Bronchial epithelial cell (primary cell): ENCODE data around the gene BRD2. TPM values are rescaled to one million over a fixed set of nuclear protein-coding genes. Genes with fewer than 3 reads are reported as not detected.

Experiments
- DNase-seq: peaks from one replicate; pipeline ENCODE4 v3.0.0-alpha.2; 2010; ENCODE audit warnings: low read depth
- FAIRE-seq: peaks from 2 replicates; lab custom pipeline; 2011; peaks lifted over from hg19 to GRCh38; lab: Jason Lieb, UNC
- H3K27me3 ChIP-seq: 2 replicates; pipeline ENCODE4 v1.5.1; 2011; ENCODE audit warnings: low read length; ENCODE audit not compliant: control insufficient read depth, insufficient read depth
- H3K36me3 ChIP-seq: 2 replicates; pipeline ENCODE4 v1.5.1; 2011; ENCODE audit warnings: low read length; ENCODE audit not compliant: control insufficient read depth, insufficient read depth
- H3K4me3 ChIP-seq: 2 replicates; pipeline ENCODE4 v1.5.1; 2011; ENCODE audit warnings: mild to moderate bottlenecking, low read depth, low read length, control low read depth
- CTCF ChIP-seq: IDR thresholded peaks from 2 replicates; pipeline ENCODE4 v1.5.1; 2011; ENCODE audit warnings: mild to moderate bottlenecking, moderate library complexity, low read length, control low read depth, inconsistent platforms; ENCODE audit not compliant: insufficient read depth, severe bottlenecking
- total RNA-seq: library from RNA; depleted of rRNA; stranded (reverse); fragments of >200 nt; gene quantifications from 2 replicates; pipeline ENCODE4 v1.2.1, GENCODE V29; 2014

The BRD2 gene
- total RNA-seq, 1 donor from 2014 or later = 57.1 TPM

- no peaks in the 10 kb centered on the region for H3K27me3 ChIP-seq
- H3K4me3 ChIP-seq = peak overlapping the region; percentile 96
- TF ChIP-seq CTCF = no peak
- peaks cover 39% of the 10 kb centered on the region for H3K36me3 ChIP-seq
- no peak for DNase-seq
- FAIRE-seq = no peak
Measured at GRCh38 chr6:32972353-32973143, 4.2 kb downstream of the BRD2 start.

- TF ChIP-seq CTCF = no peak
- no peak for FAIRE-seq
- H3K27me3 ChIP-seq = no peaks in the 10 kb centered on the region
- H3K4me3 ChIP-seq = peak overlapping the region; percentile 96
- H3K36me3 ChIP-seq = peaks cover 46% of the 10 kb centered on the region
- no peak for DNase-seq
Measured at GRCh38 chr6:32973144-32974015, 5.0 kb downstream of the BRD2 start.

GRCh38 chr6:32974016-32974333 is 5.6 kb downstream of the BRD2 start:
- no peak for TF ChIP-seq CTCF
- Histone ChIP-seq H3K27me3 (no peaks in the 10 kb centered on the region), H3K4me3 (peak overlapping the region; percentile 96), H3K36me3 (peaks cover 48% of the 10 kb centered on the region)
- DNase-seq = peak; percentile 33
- no peak for FAIRE-seq

GRCh38 chr6:32974541-32975308 is 6.3 kb downstream of the BRD2 start:
- no peak for TF ChIP-seq CTCF
- FAIRE-seq (no peak), DNase-seq (no peak)
- Histone ChIP-seq H3K36me3 (peaks cover 50% of the 10 kb centered on the region), H3K4me3 (peak overlapping the region; percentile 96), H3K27me3 (no peaks in the 10 kb centered on the region)

- no peak for DNase-seq
- no peak for TF ChIP-seq CTCF
- Histone ChIP-seq H3K27me3 (no peaks in the 10 kb centered on the region), H3K4me3 (no peak overlapping the region), H3K36me3 (peaks cover 61% of the 10 kb centered on the region)
- no peak for FAIRE-seq
Measured at GRCh38 chr6:32975886-32976285, 7.5 kb downstream of the BRD2 start.
